Central memory CD4-positive, alpha-beta T cell (primary cell): ENCODE measurements around the gene C12orf57.

ENCODE experiments used
- DNase-seq: peaks from one replicate; pipeline ENCODE4 v3.0.0; 2022

C12orf57 gene

GRCh38 chr12:6966351-6966750 lies 22.5 kb downstream of the C12orf57 start:
- DNase-seq, result no peak

GRCh38 chr12:6967651-6968100 lies 23.9 kb downstream of the C12orf57 start:
- no peak for DNase-seq

GRCh38 chr12:6968426-6968825 lies 24.6 kb downstream of the C12orf57 start:
- no peak for DNase-seq

GRCh38 chr12:6970096-6970527 lies 26.3 kb downstream of the C12orf57 start:
- no peak for DNase-seq

- DNase-seq, result no peak
Measured at GRCh38 chr12:6974180-6974579, 30.4 kb downstream of the C12orf57 start.

GRCh38 chr12:6975297-6976032 lies 31.6 kb downstream of the C12orf57 start:
- no peak for DNase-seq

- DNase-seq, result no peak
Measured at GRCh38 chr12:6977653-6978052, 33.8 kb downstream of the C12orf57 start.

GRCh38 chr12:6978188-6978587 lies 34.4 kb downstream of the C12orf57 start:
- no peak for DNase-seq

GRCh38 chr12:6978611-6979011 lies 34.8 kb downstream of the C12orf57 start:
- no peak for DNase-seq

GRCh38 chr12:6979021-6979420 lies 35.2 kb downstream of the C12orf57 start:
- DNase-seq, result no peak

GRCh38 chr12:6979453-6979852 lies 35.6 kb downstream of the C12orf57 start:
- no peak for DNase-seq

- no peak for DNase-seq
Measured at GRCh38 chr12:6980075-6980474, 36.3 kb downstream of the C12orf57 start.

GRCh38 chr12:6980740-6981139 lies 36.9 kb downstream of the C12orf57 start:
- DNase-seq, result no peak

GRCh38 chr12:6981152-6982052 lies 37.6 kb downstream of the C12orf57 start:
- DNase-seq, result no peak

GRCh38 chr12:6982532-6982931 lies 38.7 kb downstream of the C12orf57 start:
- DNase-seq, result no peak

- DNase-seq, result no peak
Measured at GRCh38 chr12:6987956-6988553, 44.2 kb downstream of the C12orf57 start.
